Measurements from ENCODE around the gene AMH.

AMH gene

GRCh38 chr19:2221918-2222317, 27.2 kb upstream of the AMH start:
- no peak for DNase-seq

GRCh38 chr19:2223391-2223790, 25.7 kb upstream of the AMH start:
- no peak for DNase-seq

DNA sequence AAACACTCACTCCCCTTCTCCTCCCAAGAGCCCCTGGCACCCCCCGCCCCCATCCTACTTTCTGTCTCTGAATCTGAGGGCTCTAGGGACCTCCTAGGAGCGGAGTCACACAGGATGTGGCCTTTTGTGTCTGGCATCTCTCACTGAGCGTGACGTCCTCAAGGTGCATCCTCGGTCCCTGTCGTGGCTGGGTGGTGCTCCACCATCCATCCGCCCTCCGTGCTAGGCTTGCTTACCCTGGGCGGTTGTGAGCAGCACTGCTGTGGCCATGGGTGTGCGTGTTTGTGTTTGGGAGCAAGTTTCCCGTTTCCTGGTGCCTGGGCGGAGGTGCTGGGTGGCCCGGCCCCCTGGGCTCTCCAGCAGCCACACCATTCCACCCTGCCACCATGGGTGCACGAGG, 25.2 kb upstream of the AMH start:
- no peak for DNase-seq

- DNase-seq: no peak
Measured at GRCh38 chr19:2224754-2225349, 24.3 kb upstream of the AMH start.

GRCh38 chr19:2225415-2226050, 23.6 kb upstream of the AMH start:
- DNase-seq: no peak

DNA sequence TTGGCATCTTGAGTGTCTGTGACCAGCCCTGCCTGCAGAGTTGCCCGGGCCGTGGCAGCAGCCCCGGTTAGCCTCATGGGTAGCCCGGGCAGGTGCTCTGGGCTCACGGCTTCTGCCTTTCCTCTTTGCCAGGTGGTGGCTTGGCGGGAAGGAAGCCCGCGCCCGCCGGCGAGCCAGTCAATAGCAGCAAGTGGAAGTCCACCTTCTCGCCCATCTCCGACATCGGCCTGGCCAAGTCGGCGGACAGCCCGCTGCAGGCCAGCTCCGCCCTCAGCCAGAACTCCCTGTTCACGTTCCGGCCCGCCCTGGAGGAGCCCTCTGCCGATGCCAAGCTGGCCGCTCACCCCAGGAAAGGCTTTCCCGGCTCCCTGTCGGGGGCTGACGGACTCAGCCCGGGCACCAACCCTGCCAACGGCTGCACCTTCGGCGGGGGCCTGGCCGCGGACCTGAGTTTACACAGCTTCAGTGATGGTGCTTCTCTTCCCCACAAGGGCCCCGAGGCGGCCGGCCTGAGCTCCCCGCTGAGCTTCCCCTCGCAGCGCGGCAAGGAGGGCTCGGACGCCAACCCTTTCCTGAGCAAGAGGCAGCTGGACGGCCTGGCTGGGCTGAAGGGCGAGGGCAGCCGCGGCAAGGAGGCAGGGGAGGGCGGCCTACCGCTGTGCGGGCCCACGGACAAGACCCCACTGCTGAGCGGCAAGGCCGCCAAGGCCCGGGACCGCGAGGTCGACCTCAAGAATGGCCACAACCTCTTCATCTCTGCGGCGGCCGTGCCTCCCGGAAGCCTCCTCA, 22.9 kb upstream of the AMH start:
- no peak for DNase-seq

GRCh38 chr19:2226840-2227360, 22.2 kb upstream of the AMH start:
- DNase-seq: no peak

DNA sequence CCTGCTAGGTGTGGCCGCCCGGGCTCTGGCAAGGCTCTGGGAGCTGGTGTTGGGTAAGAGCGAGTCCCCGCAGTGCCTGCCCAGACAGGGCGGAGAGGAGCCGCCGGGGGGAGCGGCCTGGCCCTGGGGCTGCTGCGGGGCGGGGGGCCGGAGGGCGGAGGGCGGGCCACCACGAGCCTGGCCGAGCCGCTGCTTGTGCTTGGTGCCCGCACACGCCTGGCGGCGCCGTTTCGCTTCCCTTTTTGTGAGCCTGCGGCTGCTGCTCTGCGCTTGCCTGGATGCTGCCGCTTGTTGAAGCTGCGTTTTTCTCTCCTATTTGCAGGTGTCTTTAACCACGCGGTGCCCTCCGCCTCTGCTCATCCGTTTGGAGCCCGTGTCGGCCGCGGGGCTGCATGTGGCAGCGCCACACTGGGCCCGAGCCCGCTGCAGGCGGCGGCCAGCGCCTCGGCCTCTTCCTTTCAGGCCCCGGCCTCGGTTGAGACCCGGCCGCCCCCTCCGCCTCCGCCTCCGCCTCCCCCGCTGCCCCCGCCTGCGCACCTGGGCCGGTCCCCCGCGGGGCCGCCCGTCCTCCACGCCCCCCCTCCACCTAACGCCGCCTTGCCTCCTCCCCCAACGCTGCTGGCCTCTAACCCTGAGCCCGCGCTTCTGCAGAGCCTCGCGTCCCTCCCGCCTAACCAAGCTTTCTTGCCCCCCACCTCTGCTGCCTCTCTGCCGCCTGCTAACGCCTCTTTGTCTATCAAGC, 21.5 kb upstream of the AMH start:
- DNase-seq: no peak

GRCh38 chr19:2228157-2229030, 20.7 kb upstream of the AMH start:
- no peak for DNase-seq

DNA sequence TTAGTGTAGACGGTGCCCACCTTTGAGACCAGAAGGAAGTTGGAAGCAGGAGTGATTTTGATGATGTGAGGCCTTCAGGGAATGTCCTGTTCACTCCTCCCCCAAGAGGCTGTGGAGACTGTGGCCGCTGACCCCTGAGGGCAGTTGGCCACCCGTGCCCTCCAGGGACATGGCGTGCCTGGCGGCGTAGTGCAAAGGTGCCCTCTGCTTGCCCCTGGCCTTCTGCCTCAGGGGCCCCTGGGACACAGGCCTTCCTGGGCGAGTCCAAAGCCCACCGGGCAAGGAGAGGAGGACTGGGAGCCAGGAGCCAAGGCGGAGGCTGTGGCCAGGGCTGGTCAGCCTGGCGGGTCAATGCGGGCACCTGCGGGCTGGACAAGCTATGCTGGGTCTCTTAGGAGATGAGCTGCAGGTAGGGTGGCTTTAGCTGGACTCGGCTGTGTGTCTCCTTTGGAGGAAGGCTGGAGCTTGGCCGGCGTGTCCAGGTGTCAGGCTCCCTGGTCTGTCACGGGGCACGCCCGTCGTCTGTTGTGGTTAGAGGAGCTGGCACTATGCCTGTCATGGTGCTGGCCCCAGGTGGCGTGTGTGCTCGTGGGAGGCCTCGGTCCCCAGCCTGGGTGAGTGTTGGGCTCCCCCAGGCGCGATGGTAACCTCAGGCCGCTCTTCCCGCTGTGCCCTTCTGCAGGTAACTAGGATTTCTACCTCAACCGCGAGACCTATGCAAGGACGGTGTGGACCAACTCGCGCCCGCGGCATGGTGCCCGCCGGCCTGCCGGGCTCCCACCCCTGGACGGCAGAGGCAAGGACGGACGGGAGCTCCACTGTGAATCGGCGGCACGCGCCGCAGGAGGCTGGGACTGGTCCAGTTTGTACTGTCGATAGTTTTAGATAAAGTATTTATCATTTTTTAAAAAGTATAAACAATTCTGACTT, 19.8 kb upstream of the AMH start:
- DNase-seq: no peak

DNA sequence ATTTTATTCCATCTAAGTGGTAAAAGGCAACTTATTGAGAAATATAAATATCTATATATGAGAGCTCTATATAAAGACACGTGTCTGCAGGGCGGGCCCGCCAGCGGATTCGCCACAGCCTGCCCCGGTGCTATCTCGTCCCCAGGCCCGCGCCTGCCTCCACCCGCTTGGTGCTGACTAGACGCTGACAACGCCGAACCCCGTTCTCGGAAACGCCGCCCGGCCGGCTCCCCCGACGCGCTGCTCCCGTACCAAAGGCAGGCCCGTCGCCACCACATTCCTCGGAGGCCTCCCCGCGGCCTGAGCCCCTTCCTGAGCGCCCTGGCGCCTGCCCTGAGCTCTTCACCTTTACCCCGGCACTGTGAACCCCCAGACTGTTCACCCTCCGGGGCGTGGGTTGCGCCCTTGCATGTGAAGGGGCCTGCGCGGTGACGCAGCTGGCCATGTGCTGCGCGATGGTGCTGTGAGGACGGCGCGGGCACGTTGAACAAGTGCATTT, 19.0 kb upstream of the AMH start:
- DNase-seq: no peak

DNA sequence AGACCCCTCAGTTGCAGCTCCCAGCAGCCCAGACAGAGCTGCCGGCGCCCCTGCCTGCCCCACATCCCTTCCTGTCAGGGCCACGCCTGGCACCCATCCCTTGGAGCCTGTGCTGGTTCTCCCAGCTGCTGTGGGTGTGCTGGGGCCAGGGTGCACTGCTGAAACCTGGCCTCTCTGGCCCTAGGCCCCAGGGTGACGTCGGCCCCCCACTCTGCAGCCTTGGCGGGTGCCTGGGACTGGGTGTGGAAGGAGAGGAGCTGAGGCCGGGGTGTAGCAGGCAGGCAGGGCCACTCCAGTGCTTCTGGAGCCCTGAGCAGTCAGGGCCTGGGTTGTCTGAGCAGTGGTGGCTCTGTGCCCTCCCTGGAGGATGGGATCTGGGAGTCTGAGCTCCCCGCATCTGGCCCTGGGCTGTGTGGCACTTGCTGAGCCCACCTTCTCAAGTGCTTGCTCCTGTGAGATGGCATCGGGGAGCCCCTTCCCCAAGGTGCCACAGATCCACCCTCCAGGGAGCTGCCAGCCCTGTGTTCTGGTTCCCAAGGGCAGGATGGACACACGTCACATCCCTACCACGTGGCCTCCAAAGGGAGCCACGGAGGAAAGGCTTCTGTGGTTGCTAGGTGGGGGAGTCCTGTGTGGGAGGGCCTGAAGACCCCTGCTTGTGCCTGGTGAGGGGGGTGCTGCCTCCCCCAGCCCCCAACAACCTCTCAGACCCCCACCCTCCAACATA, 18.2 kb upstream of the AMH start:
- no peak for DNase-seq

DNA sequence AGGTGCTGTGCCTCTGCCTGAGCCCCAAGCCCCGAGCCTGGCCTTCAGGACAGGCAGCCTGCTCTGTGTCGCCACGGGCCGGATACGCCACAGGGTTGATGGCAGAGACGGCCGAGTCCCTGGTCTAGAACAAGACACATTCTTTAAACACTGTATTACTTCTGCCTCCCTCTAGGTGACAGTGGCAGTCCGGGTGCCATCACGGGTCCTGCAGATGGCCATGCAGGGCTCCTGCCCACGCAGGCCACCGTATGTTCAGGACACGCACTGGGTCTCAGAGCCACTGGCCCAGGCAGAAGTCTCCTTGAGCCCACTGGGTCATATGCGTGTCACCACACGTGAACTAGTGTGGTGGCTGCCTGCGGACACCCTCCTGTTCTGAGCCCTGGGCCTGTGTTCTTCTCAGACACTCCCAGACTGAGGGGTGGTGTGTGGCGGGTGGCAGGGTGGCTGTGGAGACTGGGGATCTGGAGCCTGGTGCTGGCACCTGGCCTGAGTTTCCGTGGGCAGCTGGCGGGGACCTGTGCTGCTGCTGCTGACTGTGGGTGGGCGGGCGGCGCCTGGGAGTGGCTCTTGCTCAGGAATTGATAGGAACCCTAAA, 17.4 kb upstream of the AMH start:
- DNase-seq: no peak

DNA sequence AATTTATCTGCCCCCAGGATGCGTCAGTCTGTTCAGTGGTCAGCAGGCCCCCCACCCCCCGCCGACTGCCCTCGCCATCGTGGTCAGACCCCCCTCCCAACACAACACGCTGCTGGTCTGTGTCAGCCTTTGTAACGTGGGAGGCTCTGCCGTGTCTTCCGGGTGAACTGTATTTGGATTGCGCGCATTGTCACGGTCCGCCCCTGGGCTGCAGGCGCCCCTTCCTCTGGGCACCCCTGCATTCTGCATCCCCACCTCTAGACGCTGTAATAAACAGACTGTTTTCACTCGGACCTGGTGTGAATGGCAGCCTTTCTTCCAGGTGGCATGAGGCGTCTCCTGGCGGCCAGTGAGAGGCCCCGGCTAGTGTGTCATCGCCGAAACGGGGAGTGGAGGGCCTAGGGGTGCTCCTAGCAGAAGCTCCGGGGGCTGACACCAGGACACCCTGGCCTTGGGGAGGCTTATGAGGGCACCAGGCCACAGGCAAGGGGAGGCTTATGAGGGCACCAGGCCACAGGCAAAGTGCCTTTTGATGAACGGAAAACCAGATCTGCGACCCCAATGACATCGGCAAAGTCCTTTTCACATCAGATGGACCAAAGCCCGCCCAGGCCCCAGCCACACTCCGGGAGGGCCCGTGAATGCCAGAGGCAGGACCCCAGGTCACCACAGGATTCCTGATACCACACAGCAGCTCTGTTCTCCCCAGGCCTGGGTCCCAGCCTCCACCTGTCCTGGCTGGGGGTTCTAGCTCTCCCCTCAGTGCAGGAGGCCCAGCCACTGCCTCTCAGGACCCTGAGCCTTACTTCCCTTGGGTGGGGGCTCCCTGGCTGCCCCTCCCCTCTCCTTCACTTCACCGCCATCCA, 16.6 kb upstream of the AMH start:
- DNase-seq: no peak

- DNase-seq: no peak
Measured at GRCh38 chr19:2233601-2234280, 15.4 kb upstream of the AMH start.

GRCh38 chr19:2234996-2235380, 14.1 kb upstream of the AMH start:
- no peak for DNase-seq

GRCh38 chr19:2235381-2236063, 13.6 kb upstream of the AMH start:
- no peak for DNase-seq

- DNase-seq: no peak
Measured at GRCh38 chr19:2236064-2236313, 13.1 kb upstream of the AMH start.

All from fibroblast of skin of right quadriceps (primary cell).